Epithelial cell of umbilical artery (primary cell): ENCODE data around the gene SPRR3. TPM values are rescaled to one million over a fixed set of nuclear protein-coding genes. Genes with fewer than 3 reads are reported as not detected.

Experiments used
- total RNA-seq: library from RNA; depleted of rRNA; stranded (reverse); fragments of >200 nt; gene quantifications from 2 replicates; pipeline ENCODE4 v1.2.3, GENCODE V29; 2014

The SPRR3 gene, protein sequence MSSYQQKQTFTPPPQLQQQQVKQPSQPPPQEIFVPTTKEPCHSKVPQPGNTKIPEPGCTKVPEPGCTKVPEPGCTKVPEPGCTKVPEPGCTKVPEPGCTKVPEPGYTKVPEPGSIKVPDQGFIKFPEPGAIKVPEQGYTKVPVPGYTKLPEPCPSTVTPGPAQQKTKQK
- not detected in 2 replicates for total RNA-seq

DNA sequence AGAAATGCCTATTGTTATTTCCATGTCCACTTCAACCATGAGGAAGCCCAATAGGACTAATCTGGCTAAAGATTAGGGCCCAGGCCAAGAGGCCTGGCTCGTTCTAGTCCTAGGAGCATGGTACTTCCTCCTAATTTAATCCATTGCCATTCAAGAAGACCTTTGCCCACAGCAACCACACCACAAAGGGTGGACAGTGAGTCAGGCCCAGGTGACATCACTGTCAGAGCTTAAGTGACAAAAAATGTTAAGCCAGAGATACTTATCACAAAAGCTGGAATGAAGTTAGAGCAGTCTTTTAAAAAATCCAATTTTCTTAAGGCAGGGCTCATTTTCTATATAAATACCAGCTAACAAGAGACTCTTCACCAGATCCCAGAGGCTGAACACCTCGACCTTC lies at the start of gene SPRR3:
Gene SPRR3, plus strand, starts transcription at position 368 of the 400 bp plus-strand sequence. CDS start 1,272 bp downstream, outside the sequence.

DNA sequence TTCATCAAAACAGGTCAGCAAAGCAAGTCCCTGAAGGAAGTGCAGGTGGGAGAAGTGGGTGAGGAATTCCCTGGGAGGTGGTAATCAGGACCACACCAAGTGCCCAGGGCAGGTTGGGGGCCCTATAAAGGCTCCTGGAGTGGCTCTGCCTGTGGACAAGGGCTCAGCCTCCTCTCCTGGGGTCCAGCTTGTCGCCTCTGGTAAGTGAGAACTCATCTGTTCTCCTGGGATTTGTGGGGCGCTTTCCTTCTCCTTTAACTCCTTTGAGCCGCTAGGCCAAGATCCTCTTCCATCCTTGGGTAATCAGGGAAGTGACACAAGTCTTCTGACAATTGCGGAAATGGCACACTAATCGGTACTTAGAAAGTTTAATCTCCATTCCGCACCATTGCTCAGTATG lies 31.1 kb upstream of the SPRR3 start, which contains the start of gene SPRR4:
Gene SPRR4, plus strand, starts transcription at position 154 of the 400 bp plus-strand sequence. CDS start 1,243 bp downstream, outside the sequence.

DNA sequence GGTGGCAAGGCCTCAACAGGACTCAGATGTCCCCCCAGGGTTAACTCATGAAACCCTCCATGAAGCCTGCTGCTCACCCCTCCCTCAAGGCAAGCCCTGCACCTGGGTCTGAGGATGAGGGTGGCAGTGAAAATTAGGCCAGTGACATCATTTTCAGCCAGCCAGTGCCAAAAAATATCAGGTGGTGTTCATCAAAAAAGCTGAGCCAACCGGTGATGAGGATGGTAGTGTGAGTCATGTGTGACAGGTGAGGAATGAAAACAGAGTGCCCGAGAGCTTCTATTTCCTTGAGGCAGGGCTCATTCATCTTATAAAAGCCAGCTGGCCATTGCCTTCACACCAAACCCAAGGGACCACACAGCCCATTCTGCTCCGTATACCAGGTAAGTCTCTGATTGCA lies 17.8 kb upstream of the SPRR3 start, which contains the start of gene SPRR1A:
Gene SPRR1A, plus strand, starts transcription at position 339 of the 400 bp plus-strand sequence. CDS start 1,150 bp downstream, outside the sequence.

DNA sequence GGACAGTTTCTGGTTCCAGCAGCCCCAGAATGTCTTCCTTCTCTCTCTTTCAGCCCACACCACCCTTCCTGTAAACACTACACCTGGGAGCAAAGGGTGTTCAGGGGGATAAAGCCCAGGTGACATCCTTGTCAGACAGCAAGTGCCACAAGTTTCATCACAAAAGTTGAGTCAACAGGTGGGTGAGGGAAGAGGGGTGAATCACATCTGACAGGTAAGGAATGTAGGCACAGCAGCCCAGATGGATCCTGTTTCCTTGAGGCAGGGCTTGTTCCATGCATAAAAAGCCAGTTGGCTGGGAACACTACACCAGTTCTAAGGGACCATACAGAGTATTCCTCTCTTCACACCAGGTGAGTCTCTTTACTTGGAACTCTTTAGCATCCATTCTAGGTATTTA lies 29.3 kb downstream of the SPRR3 start, which contains the start of gene SPRR1B:
Gene SPRR1B, plus strand, starts transcription at position 309 of the 400 bp plus-strand sequence. CDS start 1,143 bp downstream, outside the sequence.

DNA sequence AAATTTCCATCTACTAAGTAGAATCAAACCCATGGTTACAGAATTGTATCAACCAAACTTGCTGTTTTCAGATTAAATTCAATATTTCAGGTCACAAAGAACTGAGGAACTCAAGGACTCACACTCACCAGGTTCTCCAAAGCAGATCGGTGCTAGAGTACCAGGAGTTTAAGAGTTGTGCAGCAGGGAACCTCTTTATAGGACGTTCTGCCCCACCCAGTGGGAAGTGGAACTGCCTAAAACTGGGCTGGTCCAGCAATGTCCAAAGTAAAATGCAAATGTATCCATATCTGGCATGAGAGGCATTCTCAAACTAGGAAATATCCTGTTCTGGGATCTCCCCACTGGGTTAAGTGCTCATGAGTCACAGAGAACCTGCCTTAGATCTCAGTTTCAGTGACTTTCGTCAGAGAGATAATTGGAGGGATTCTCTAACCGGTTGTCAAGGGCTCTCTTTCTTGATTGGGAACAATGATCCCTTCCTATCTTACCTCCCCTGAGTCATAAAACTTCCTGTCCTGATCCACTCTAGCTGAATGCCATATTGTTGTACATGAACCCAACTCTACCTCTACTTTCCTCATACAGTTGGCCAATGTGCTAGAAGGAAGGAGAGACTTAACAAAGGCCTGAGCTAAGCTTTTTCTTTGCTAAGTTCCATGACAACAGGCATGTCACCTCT lies 39.5 kb downstream of the SPRR3 start, which contains the start of gene SPRR2D:
Gene SPRR2D, minus strand, starts transcription at position 171 of the 682 bp plus-strand sequence. CDS start 774 bp downstream, outside the sequence.

Other genes starting within 250 kb of the SPRR3 start
- not detected in 2 replicates for gene KPRP, start 243.7 kb upstream of the SPRR3 start, total RNA-seq
- gene LCE1F, start 226.6 kb upstream of the SPRR3 start, total RNA-seq, result not detected in 2 replicates
- not detected in 2 replicates for gene LCE1E, start 215.5 kb upstream of the SPRR3 start, total RNA-seq
- gene LCE1D, start 205.0 kb upstream of the SPRR3 start, total RNA-seq, result not detected in 2 replicates
- not detected in 2 replicates for gene LCE1C, start 195.1 kb upstream of the SPRR3 start, total RNA-seq
- not detected in 2 replicates for gene LCE1B, start 189.8 kb upstream of the SPRR3 start, total RNA-seq
- gene LCE1A, start 174.3 kb upstream of the SPRR3 start, total RNA-seq, result not detected in 2 replicates
- not detected in 2 replicates for gene LCE6A, start 158.9 kb upstream of the SPRR3 start, total RNA-seq
- not detected in 2 replicates for gene LCE7A, start 141.8 kb upstream of the SPRR3 start, total RNA-seq
- not detected in 2 replicates for gene SMCP, start 123.4 kb upstream of the SPRR3 start, total RNA-seq
- gene IVL, start 93.2 kb upstream of the SPRR3 start, total RNA-seq, result not detected in 2 replicates
- not detected in 2 replicates for gene SPRR5, start 54.5 kb upstream of the SPRR3 start, total RNA-seq
- gene SPRR4, start 31.1 kb upstream of the SPRR3 start, total RNA-seq, result not detected in 2 replicates
- gene SPRR1A, start 17.7 kb upstream of the SPRR3 start, total RNA-seq, result not detected in 2 replicates
- not detected in 2 replicates for gene SPRR1B, start 29.5 kb downstream of the SPRR3 start, total RNA-seq
- not detected in 2 replicates for gene SPRR2D, start 39.4 kb downstream of the SPRR3 start, total RNA-seq
- not detected in 2 replicates for gene SPRR2A, start 55.8 kb downstream of the SPRR3 start, total RNA-seq
- not detected in 2 replicates for gene SPRR2B, start 69.9 kb downstream of the SPRR3 start, total RNA-seq
- gene SPRR2E, start 92.8 kb downstream of the SPRR3 start, total RNA-seq, result not detected in 2 replicates
- gene SPRR2F, start 111.8 kb downstream of the SPRR3 start, total RNA-seq, result not detected in 2 replicates
- gene SPRR2G, start 149.1 kb downstream of the SPRR3 start, total RNA-seq, result not detected in 2 replicates
- gene LELP1, start 201.7 kb downstream of the SPRR3 start, total RNA-seq, result not detected in 2 replicates
- not detected in 2 replicates for gene PRR9, start 215.8 kb downstream of the SPRR3 start, total RNA-seq